ENCODE data around the gene CYP11A1.

- TF ChIP-seq POLR2A (IDR thresholded peaks at IDR 0.05) (no peak), CTCF (IDR thresholded peaks at IDR 0.05) (peak in 3 of 4 experiments; percentile 36 to 61 (median 48))
Measured at GRCh38 chr15:74320352-74321247, 46.8 kb downstream of the CYP11A1 start.

Measured in gastroesophageal sphincter (tissue), 3 donors.